Effector memory CD8-positive, alpha-beta T cell (primary cell): ENCODE results near the gene ADAMTS3.
"Not testable (repeated sequence)": the region's sequence is repeated elsewhere in the genome, so short reads cannot be mapped to it uniquely, and the experiment has no call there.

ENCODE experiments used
- ATAC-seq: fragments of 150-1000 bp; cut with Tn5 transposase; replicated peaks from 2 replicates; pipeline ENCODE4 v1.10.0; 2021; ENCODE audit warnings: mild to moderate bottlenecking, moderate library complexity
- DNase-seq, 3 experiments: peaks; one replicate each; pipeline ENCODE4 v3.0.0; 2021
- H3K27ac Mint-ChIP-seq, 2 donors: one replicate each; pipeline ENCODE4 v1.8.0; 2022; ENCODE audit warnings: mild to moderate bottlenecking in 2 of 2, mixed read lengths in 2 of 2, moderate library complexity in 2 of 2
- H3K27me3 Mint-ChIP-seq, 2 donors: one replicate each; pipeline ENCODE4 v1.8.0; 2022; ENCODE audit warnings: mixed read lengths in 2 of 2
- H3K36me3 Mint-ChIP-seq: one replicate; pipeline ENCODE4 v1.8.0; 2022; ENCODE audit warnings: mild to moderate bottlenecking, moderate library complexity, mixed read lengths; ENCODE audit not compliant: insufficient read depth
- H3K4me1 Mint-ChIP-seq, 2 donors: one replicate each; pipeline ENCODE4 v1.8.0; 2022; ENCODE audit warnings: low read depth in 2 of 2, mixed read lengths in 2 of 2
- H3K4me3 Mint-ChIP-seq, 2 donors: one replicate each; pipeline ENCODE4 v1.8.0; 2022; ENCODE audit warnings: mild to moderate bottlenecking in 2 of 2, mixed read lengths in 2 of 2, moderate library complexity in 2 of 2
- H3K9me3 Mint-ChIP-seq, 2 donors: one replicate each; pipeline ENCODE4 v1.8.0; 2022; ENCODE audit warnings: mixed read lengths in 2 of 2

Gene ADAMTS3

DNA sequence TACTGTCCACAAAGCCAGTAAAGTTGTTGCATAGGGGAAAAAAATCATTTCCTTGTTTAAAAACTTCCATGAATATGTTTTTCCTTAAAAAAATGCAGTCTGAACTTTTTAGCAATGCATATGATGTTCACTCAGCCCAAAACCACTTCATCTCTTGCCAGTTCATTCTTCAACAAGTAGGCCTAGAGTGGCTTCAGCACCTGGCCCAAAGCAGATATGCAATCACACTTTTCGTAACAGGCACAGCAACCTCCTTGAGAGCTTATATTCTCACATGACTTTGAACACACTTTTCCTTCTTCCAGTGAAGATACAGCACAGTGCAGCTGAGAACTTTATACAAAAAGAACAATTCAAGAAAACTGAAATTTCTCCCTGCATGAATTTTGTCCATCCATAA lies 128.6 kb downstream of the ADAMTS3 start:
- H3K36me3 Mint-ChIP-seq, result no peaks in the 10 kb centered on the region
- peaks cover 1 to 16% of the 10 kb centered on the region in 2 donors for H3K9me3 Mint-ChIP-seq
- ATAC-seq (no peak), DNase-seq (no peak)
- no peaks in the 10 kb centered on the region for H3K27me3 Mint-ChIP-seq
- no peak overlapping the region for H3K4me3 Mint-ChIP-seq
- no peak overlapping the region for H3K27ac Mint-ChIP-seq
- H3K4me1 Mint-ChIP-seq, result no peaks in the 10 kb centered on the region

DNA sequence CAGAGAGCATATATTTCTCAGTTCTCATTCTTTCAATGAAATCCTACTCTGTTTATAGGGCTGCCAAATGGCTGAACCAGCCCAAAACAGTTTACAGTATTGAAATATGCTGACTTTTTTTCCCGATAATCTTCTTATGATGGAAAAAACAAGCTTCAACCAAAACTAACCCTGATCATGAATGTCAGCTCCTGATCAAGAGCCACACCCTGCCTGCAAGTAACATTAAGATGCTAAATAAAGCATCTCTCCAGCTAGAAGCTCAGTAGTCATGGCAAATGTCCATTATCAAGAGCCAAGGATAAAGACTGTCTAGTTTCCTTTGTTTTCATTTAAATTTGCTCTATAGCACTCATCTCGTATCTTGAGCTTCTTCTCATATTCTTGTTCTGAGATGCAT lies 136.0 kb downstream of the ADAMTS3 start:
- Mint-ChIP-seq H3K27ac (no peak overlapping the region), H3K27me3 (no peaks in the 10 kb centered on the region), H3K36me3 (no peaks in the 10 kb centered on the region), H3K4me3 (no peak overlapping the region), H3K9me3 (peaks cover 0 to 3% of the 10 kb centered on the region in 2 donors), H3K4me1 (no peaks in the 10 kb centered on the region)
- DNase-seq (no peak), ATAC-seq (no peak)

DNA sequence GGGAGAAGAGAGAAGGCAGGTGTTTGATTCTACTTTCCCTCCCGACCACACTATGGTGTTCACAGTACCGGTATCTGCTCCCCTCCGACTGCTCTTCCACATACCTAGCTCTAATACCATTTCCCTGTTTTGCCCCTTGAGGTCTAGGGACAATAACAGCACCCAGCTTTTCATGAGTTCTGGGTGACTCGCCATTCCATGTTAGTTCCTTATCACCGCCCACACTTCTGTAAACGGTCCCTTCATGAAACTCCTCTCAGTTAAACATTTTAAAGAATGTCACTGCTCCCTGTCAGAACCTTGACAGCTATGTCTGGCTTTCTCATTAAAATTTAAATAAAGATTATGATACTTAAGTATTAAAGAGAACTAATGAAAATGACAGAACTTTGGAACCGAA lies 136.7 kb downstream of the ADAMTS3 start:
- no peak overlapping the region for H3K27ac Mint-ChIP-seq
- DNase-seq, result no peak
- H3K36me3 Mint-ChIP-seq, result no peaks in the 10 kb centered on the region
- H3K4me3 Mint-ChIP-seq, result no peak overlapping the region
- H3K9me3 Mint-ChIP-seq, result peaks cover 0 to 3% of the 10 kb centered on the region in 2 donors
- no peaks in the 10 kb centered on the region for H3K27me3 Mint-ChIP-seq
- no peaks in the 10 kb centered on the region for H3K4me1 Mint-ChIP-seq
- no peak for ATAC-seq

DNA sequence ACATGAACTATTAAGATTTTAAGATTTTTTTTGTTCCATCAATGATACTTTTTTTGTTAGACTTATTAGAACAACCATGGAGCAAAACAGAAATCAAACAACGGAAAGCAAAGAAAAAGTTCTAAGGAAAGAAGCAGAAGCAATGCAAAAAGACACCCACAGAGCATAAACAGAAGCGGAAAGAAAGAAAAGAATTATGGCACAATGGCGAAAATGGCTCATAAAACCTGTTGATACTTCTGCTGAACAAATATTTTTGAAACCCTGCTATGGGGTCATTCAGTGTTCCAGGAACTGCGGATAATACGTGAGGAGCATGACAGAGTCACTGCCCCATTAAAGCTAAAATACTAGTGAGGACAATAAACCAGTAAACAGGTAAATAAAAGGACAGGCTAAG lies 138.0 kb downstream of the ADAMTS3 start:
- Mint-ChIP-seq H3K36me3 (no peaks in the 10 kb centered on the region), H3K27me3 (no peaks in the 10 kb centered on the region), H3K4me1 (no peaks in the 10 kb centered on the region), H3K27ac (no peak overlapping the region), H3K9me3 (peaks cover 0 to 3% of the 10 kb centered on the region in 2 donors), H3K4me3 (no peak overlapping the region)
- no peak for ATAC-seq
- no peak for DNase-seq

DNA sequence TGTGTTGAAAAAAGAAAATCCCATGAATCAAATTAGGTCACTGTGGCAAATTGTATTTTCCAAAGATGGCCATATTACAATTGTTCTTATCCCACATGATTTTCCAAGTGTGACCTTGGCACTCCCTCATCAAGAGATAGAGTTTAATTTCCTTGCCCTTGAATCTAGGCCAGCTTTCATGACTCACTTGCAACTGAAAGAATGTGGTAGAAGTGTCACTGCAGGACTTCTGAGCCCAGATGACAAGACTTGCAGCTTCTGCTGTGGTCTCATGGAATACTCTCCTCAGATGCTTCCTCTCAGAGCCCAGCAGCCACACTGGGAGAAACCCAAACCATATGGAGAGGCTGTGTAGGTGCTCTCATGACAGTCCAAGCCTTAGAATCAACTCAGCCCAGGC lies 139.0 kb downstream of the ADAMTS3 start:
- Mint-ChIP-seq H3K4me3 (no peak overlapping the region), H3K9me3 (peaks cover 0 to 3% of the 10 kb centered on the region in 2 donors), H3K36me3 (no peaks in the 10 kb centered on the region), H3K4me1 (no peaks in the 10 kb centered on the region), H3K27me3 (no peaks in the 10 kb centered on the region), H3K27ac (no peak overlapping the region)
- ATAC-seq, result no peak
- no peak for DNase-seq

DNA sequence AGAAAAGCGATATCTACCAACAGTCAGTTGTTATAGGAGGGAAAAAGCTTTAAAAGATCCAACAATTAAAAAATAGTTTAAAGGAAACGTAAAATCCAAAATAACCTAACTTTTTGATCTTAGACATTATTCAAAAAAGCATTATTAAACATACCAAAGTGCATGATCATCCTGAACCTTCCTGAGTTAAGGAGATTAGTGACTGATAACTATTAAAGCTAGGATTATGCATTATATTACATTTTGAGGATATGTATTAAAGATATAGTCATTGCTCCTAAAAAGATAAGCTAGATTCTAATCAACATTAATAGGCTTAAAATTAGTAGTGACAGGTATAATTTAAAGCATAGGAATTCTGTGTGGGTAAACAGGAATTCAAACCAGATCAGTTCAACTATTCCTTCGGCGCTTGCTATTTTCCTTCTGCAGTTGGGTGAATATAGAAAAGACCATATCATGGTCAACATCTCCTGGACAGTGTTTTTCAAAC lies 139.6 kb downstream of the ADAMTS3 start:
- H3K27me3 Mint-ChIP-seq, result no peaks in the 10 kb centered on the region
- ATAC-seq, result no peak

DNA sequence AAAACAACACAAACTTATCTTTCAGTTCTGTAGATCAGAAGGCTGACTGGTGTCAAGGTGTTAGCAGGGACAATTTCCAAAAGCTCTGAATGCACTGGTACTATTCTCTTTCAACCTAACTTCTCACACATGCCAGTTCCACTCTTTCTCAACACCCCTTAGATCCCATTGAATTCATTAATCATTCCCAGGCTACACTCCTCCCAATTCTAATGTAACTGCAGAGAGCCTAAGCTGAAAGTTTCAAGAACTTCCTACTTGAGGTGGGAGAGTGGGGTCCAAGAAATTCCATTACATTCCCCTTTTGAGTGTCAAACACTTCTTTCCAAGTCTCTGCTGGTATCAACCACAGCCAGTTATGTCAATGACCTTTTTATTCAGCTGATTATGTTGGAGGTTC lies 142.0 kb downstream of the ADAMTS3 start:
- DNase-seq, result no peak
- Mint-ChIP-seq H3K4me1 (no peaks in the 10 kb centered on the region), H3K27ac (no peak overlapping the region), H3K36me3 (no peaks in the 10 kb centered on the region), H3K9me3 (peaks cover 0 to under 1% of the 10 kb centered on the region in 2 donors), H3K27me3 (no peaks in the 10 kb centered on the region), H3K4me3 (no peak overlapping the region)
- ATAC-seq, result no peak

More for the DNA sequence above, 139.6 kb downstream of the ADAMTS3 start:
- H3K27ac Mint-ChIP-seq, result no peak overlapping the region
- H3K9me3 Mint-ChIP-seq, result peaks cover 0 to 3% of the 10 kb centered on the region in 2 donors
- no peak for DNase-seq
- no peaks in the 10 kb centered on the region for H3K36me3 Mint-ChIP-seq
- no peak overlapping the region for H3K4me3 Mint-ChIP-seq
- no peaks in the 10 kb centered on the region for H3K4me1 Mint-ChIP-seq

DNA sequence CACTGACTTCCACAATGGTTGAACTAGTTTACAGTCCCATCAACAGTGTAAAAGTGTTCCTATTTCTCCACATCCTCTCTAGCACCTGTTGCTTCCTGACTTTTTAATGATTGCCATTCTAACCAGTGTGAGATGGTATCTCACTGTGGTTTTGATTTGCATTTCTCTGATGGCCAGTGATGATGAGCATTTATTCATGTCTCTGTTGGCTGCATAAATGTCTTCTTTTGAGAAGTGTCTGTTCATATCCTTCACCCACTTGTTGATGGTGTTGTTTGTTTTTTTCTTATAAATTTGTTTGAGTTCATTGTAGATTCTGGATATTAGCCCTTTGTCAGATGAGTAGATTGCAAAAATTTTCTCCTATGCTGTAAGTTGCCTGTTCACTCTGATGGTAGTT lies 143.1 kb downstream of the ADAMTS3 start:
- not testable (repeated sequence) for H3K27me3 Mint-ChIP-seq, H3K4me3 Mint-ChIP-seq, H3K36me3 Mint-ChIP-seq, H3K4me1 Mint-ChIP-seq, ATAC-seq, H3K27ac Mint-ChIP-seq, DNase-seq, H3K9me3 Mint-ChIP-seq

DNA sequence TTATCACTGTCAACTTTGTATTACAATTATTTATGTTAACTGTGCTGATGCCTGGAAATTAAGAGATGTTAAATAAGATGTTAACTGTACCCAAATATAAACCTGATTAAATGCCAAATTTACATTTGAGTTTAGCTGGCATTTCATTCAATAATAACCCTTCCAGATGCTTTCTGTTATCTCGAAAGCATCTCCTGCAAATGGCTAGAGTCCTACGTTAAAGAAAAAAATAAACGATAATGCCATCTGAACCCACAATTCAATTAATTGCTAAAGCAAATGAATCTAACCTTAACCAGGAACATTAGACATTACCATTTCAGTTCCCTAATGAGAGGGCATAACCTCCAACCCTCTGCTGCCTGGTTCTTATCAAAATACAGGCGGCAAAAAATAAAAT lies 145.0 kb downstream of the ADAMTS3 start:
- no peaks in the 10 kb centered on the region for H3K36me3 Mint-ChIP-seq
- ATAC-seq (no peak), DNase-seq (no peak)
- H3K27ac Mint-ChIP-seq, result no peak overlapping the region
- peaks cover 2 to 7% of the 10 kb centered on the region in 2 donors for H3K9me3 Mint-ChIP-seq
- no peaks in the 10 kb centered on the region for H3K4me1 Mint-ChIP-seq
- H3K4me3 Mint-ChIP-seq, result no peak overlapping the region
- H3K27me3 Mint-ChIP-seq, result no peaks in the 10 kb centered on the region

DNA sequence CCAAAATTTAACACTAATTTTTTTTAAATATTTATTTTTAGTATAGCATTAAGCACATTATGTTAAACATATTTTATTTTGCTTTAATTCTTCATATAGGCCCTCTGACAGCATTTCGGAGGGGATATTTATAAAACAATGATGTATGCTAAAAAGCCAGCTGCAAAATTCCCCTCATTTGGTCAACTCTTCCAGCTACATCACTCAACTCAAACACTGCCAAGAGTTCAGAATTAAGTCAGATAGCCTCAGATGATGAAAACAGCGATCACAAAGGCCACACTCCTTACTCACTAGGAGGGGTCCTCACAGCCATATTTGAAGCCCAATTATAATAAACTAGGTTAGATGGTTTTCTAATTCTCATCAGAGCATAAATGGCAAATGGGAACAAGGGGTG lies 146.6 kb downstream of the ADAMTS3 start:
- H3K36me3 Mint-ChIP-seq, result no peaks in the 10 kb centered on the region
- peaks cover 2 to 7% of the 10 kb centered on the region in 2 donors for H3K9me3 Mint-ChIP-seq
- ATAC-seq, result no peak
- no peaks in the 10 kb centered on the region for H3K4me1 Mint-ChIP-seq
- no peak for DNase-seq
- no peaks in the 10 kb centered on the region for H3K27me3 Mint-ChIP-seq
- H3K27ac Mint-ChIP-seq, result no peak overlapping the region
- no peak overlapping the region for H3K4me3 Mint-ChIP-seq

DNA sequence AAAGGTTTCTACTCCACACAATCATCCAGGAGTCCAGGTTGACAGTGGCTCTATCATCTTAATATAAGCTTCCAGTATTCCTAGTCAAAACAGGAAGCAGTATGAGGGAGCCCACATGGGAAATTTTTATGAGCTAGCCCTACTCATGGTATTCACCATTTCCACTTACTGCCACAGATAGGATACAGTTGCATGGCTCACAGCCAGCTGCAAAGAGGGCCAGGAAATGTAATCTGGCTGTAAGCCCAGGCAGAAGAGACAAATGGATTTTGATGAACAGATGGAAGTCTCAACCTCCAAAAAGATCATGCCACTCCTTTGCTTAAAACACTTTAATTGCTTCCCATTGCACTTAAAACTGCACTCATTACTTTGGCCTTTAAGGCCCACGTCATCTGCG lies 150.6 kb downstream of the ADAMTS3 start:
- H3K36me3 Mint-ChIP-seq, result no peaks in the 10 kb centered on the region
- no peaks in the 10 kb centered on the region for H3K4me1 Mint-ChIP-seq
- no peak overlapping the region for H3K27ac Mint-ChIP-seq
- no peaks in the 10 kb centered on the region for H3K27me3 Mint-ChIP-seq
- H3K9me3 Mint-ChIP-seq, result peaks cover 2 to 7% of the 10 kb centered on the region in 2 donors
- no peak overlapping the region for H3K4me3 Mint-ChIP-seq
- DNase-seq, result no peak
- no peak for ATAC-seq

DNA sequence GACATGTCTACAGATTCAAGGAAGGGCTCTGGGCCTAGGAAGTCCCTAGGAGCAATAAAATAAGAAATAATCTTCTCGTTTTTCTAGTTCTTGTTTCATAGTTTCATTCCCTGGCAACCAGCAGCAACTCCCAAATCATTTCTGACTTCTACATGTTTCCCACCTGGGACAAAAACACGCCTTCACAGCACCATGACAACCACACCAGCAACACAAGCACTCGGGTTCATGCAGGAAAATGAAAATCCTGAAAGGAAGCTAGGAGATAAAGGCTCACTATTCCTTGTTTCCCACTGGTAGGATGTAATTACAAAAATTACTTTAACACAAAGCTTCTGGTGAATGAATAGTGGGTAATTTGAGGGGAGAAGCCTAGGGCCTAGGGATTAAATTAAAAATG lies 158.9 kb downstream of the ADAMTS3 start:
- H3K36me3 Mint-ChIP-seq, result no peaks in the 10 kb centered on the region
- ATAC-seq (no peak), DNase-seq (no peak)
- H3K27me3 Mint-ChIP-seq, result no peaks in the 10 kb centered on the region
- H3K4me1 Mint-ChIP-seq, result no peaks in the 10 kb centered on the region
- H3K27ac Mint-ChIP-seq, result no peak overlapping the region
- H3K9me3 Mint-ChIP-seq, result peaks cover 0 to 2% of the 10 kb centered on the region in 2 donors
- no peak overlapping the region for H3K4me3 Mint-ChIP-seq

DNA sequence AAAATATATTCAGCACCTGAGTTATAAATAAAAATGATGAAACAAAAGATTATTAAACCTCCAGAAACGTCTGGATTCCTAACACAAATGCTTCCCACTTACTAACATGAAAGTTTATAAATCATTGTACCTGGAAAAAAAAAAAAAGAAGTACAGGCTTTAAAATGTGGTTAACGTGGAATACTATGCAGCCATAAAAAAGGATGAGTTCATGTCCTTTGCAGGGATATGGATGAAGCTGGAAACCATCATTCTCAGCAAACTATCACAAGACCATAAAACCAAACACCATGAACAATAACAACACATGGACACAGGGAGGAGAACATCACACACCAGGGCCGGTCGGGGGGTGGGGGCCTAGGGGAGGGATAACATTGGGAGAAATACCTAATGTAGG lies 160.5 kb downstream of the ADAMTS3 start:
- Mint-ChIP-seq H3K36me3 (no peaks in the 10 kb centered on the region), H3K27me3 (no peaks in the 10 kb centered on the region), H3K27ac (no peak overlapping the region), H3K4me1 (no peaks in the 10 kb centered on the region), H3K9me3 (peaks cover 0 to 2% of the 10 kb centered on the region in 2 donors), H3K4me3 (no peak overlapping the region)
- DNase-seq (no peak), ATAC-seq (no peak)

DNA sequence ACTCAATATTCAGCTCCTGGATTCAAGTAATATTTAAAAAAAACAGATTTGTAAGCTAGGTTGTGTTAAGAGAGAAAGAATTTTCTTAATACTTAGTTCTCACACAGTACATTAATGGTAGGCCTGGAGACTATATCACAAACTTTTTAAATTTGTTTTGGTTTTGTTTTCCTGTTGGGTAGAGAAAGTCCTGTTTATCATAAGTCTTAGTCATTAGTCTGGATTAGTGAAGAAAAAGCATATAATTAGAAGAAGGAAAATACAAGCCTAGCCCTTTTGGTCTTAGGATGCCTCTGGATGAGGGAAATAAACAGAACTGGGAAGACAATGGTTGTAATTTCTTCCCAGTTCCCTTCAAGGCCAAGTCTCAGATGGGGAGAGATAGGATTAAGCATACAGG lies 163.6 kb downstream of the ADAMTS3 start:
- no peak overlapping the region for H3K4me3 Mint-ChIP-seq
- H3K27me3 Mint-ChIP-seq, result no peaks in the 10 kb centered on the region
- no peaks in the 10 kb centered on the region for H3K36me3 Mint-ChIP-seq
- no peak overlapping the region for H3K27ac Mint-ChIP-seq
- H3K9me3 Mint-ChIP-seq, result no peaks in the 10 kb centered on the region
- DNase-seq (no peak), ATAC-seq (no peak)
- no peaks in the 10 kb centered on the region for H3K4me1 Mint-ChIP-seq

DNA sequence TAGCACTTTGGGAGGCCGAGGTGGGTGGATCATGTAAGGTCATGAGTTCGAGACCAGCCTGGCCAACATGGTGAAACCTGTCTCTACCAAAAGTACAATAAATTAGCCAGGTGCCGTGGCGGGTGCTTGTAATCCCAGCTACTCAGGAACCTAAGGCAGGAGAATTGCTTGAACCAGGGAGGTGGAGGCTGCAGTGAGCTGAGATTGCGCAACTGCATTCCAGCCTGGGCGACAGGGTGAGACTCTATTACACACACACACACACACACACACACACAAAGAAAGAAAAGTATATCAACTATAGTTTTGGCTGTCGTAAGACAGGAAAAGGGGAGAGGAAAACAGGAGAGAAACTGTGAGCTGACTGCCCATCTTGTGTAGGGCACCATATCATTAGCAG lies 171.7 kb downstream of the ADAMTS3 start:
- Mint-ChIP-seq H3K4me3 (no peak overlapping the region), H3K36me3 (no peaks in the 10 kb centered on the region), H3K27ac (no peak overlapping the region), H3K27me3 (no peaks in the 10 kb centered on the region), H3K4me1 (no peaks in the 10 kb centered on the region), H3K9me3 (no peaks in the 10 kb centered on the region)
- ATAC-seq, result no peak
- DNase-seq, result no peak
